Prostate gland (tissue), 2 donors: ENCODE measurements around the gene NXPE1. TPM values are rescaled to one million over a fixed set of nuclear protein-coding genes. Genes with fewer than 3 reads are reported as not detected.

Experiments
- DNase-seq: peaks from one replicate; pipeline ENCODE4 v3.0.0-alpha.2; 2019; ENCODE audit warnings: low spot score
- H3K27ac ChIP-seq, 2 donors: fragments of 200-600 bp; sonication (generic); 2 replicates each; pipeline ENCODE4 v1.5.1; 2017 to 2019
- H3K27me3 ChIP-seq: fragments of 200-600 bp; sonication (generic); replicated peaks from 2 replicates; pipeline ENCODE4 v1.5.1; 2019; ENCODE audit not compliant: insufficient read depth
- H3K36me3 ChIP-seq, 2 donors: fragments of 200-600 bp; sonication (generic); 1 replicate in 1 of 2; 2 replicates in 1 of 2; pipeline versions ENCODE4 v1.5.1 to v1.8.1; 2017 to 2019
- H3K4me1 ChIP-seq: fragments of 200-600 bp; sonication (generic); replicated peaks from 2 replicates; pipeline ENCODE4 v1.5.1; 2019
- H3K4me3 ChIP-seq, 2 donors: fragments of 200-600 bp; sonication (generic); 2 replicates each; pipeline ENCODE4 v1.5.1; 2017 to 2019
- H3K9me3 ChIP-seq: fragments of 200-600 bp; sonication (generic); 2 replicates; pipeline ENCODE4 v1.5.1; 2017
- POLR2A ChIP-seq: fragments of 450-650 bp; IDR thresholded peaks from one replicate; pipeline ENCODE4 v1.6.1; 2016; ENCODE audit warnings: antibody characterized with exemption, mild to moderate bottlenecking
- POLR2AphosphoS5 ChIP-seq: sonication (generic); formaldehyde crosslinking; IDR thresholded peaks from one replicate; pipeline ENCODE4 v1.6.1; 2017; ENCODE audit warnings: antibody characterized with exemption
- WGBS: methylation state at CpG from one replicate; pipeline ENCODE4 v1.1.5; 2018; 5-methylcytosine and 5-hydroxymethylcytosine counted together
- intact Hi-C: fragments of 100-400 bp; cut with DNase I; formaldehyde crosslinking; loops from one replicate; pipeline ENCODE4 v1.14.2; 2022
- total RNA-seq, 2 donors: library from RNA; depleted of rRNA; stranded (reverse); fragments of >200 nt; gene quantifications; one replicate each; pipeline ENCODE4 v1.1.0, GENCODE V29; 2016
- TF ChIP-seq, protein P1 (sequence below), 4 experiments: fragments of 200-600 bp in 2 of 4; fragments of 450-650 bp in 2 of 4; sonication (generic) in 2 of 4; IDR thresholded peaks; 1 replicate in 3 of 4; 2 replicates in 1 of 4; pipeline ENCODE4 v1.5.1; 2016 to 2019; ENCODE audit warnings: antibody characterized with exemption in 4 of 4, mild to moderate bottlenecking in 2 of 4, moderate library complexity in 2 of 4

NXPE1 gene
- total RNA-seq, 2 donors from 2014 or later, result 0.09 to 3.0 TPM

DNA sequence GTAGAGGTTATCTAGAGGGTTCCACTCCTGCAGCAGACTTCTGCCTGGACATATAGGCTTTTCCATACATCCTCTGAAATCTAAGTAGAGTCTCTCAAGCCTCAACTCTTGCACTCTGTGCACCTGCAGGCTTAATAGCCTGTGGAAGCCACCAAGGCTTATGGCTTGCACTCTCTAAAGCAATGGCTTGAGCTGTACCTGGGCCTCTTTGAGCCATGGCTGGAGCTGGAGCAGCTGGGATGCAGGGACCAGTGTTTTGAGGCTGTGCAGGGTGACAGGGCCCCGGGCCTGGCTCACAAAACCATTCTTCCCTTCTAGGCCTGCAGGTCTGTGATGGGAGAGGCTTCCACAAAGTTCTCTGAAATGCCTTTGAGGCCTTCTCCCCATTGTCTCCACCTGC lies 38.8 kb upstream of the NXPE1 start:
- Histone ChIP-seq H3K9me3 (no peaks in the 10 kb centered on the region), H3K4me1 (no peaks in the 10 kb centered on the region), H3K27me3 (no peaks in the 10 kb centered on the region), H3K36me3 (no peaks in the 10 kb centered on the region), H3K4me3 (no peak overlapping the region), H3K27ac (no peak overlapping the region)
- 83% methylated on average over 1 of the region's 1 CpG for WGBS
- TF ChIP-seq POLR2A, result no peak
- no peak for TF ChIP-seq POLR2AphosphoS5
- TF ChIP-seq, protein P1, sequence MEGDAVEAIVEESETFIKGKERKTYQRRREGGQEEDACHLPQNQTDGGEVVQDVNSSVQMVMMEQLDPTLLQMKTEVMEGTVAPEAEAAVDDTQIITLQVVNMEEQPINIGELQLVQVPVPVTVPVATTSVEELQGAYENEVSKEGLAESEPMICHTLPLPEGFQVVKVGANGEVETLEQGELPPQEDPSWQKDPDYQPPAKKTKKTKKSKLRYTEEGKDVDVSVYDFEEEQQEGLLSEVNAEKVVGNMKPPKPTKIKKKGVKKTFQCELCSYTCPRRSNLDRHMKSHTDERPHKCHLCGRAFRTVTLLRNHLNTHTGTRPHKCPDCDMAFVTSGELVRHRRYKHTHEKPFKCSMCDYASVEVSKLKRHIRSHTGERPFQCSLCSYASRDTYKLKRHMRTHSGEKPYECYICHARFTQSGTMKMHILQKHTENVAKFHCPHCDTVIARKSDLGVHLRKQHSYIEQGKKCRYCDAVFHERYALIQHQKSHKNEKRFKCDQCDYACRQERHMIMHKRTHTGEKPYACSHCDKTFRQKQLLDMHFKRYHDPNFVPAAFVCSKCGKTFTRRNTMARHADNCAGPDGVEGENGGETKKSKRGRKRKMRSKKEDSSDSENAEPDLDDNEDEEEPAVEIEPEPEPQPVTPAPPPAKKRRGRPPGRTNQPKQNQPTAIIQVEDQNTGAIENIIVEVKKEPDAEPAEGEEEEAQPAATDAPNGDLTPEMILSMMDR (IDR thresholded peaks at IDR 0.05), result no peak
- intact Hi-C loops, result no loop called here
- no peak for DNase-seq

DNA sequence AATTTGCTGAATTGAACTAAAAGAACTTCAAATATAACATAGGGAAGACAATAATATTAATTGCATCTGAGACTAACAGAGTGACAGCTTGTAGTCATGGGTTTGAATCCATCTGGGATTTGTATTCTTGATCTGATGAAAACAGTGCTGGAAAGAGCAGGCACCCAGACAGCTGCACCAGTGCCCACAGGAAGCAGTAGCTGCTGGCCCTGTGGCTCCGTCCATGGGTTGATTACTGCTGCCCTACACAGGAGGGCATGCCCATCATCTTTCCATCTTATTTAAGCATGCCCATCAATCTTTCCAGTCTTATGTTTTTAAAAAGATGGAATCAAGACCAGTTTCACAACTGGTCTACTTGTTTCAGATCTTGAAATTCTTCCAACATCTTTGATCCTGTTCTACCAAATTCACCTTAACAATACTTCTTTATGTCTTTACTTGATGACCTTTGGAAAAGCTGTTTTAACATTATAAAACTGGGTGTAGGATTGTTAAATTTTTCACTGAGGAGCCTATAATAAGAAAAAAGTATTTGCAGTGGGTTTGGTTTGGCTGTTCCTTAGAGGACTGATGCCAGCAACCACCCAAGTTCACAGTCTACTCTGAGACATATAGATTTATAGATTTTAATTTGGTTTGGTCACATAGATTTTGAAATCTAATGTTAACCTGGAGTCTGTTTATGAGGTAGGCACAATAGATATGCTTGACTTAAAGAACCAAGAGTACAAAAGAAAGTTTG lies 36.7 kb upstream of the NXPE1 start:
- Histone ChIP-seq H3K9me3 (no peaks in the 10 kb centered on the region), H3K36me3 (no peaks in the 10 kb centered on the region), H3K4me1 (no peaks in the 10 kb centered on the region), H3K27ac (no peak overlapping the region), H3K27me3 (no peaks in the 10 kb centered on the region), H3K4me3 (no peak overlapping the region)
- no peak for TF ChIP-seq POLR2AphosphoS5
- TF ChIP-seq POLR2A, result no peak
- TF ChIP-seq, protein P1 (IDR thresholded peaks at IDR 0.05), result no peak
- intact Hi-C loops, result no loop called here
- WGBS, result 36% methylated on average over 1 of the region's 1 CpG
- DNase-seq, result no peak

GRCh38 chr11:114595571-114595970 lies 35.9 kb upstream of the NXPE1 start, which contains the start of gene NXPE4:
Gene NXPE4, minus strand, starts transcription at chr11:114595786. Its CDS starts 1,027 bp downstream, at chr11:114594759.
- TF ChIP-seq POLR2AphosphoS5 (no peak), POLR2A (no peak)
- TF ChIP-seq, protein P1 (IDR thresholded peaks at IDR 0.05), result no peak
- H3K9me3 ChIP-seq, result no peaks in the 10 kb centered on the region
- H3K4me1 ChIP-seq, result no peaks in the 10 kb centered on the region
- H3K36me3 ChIP-seq, result no peaks in the 10 kb centered on the region
- intact Hi-C loops, result no loop called here
- 79% methylated on average over 2 of the region's 2 CpGs for whole genome bisulfite sequencing
- H3K27ac ChIP-seq, result no peak within 1 kb of the TSS
- H3K27me3 ChIP-seq, result no peaks in the 10 kb centered on the region
- no peak for DNase-seq
- H3K4me3 ChIP-seq, result no peak within 1 kb of the TSS

- TF ChIP-seq, protein P1 (IDR thresholded peaks at IDR 0.05), result no peak
- TF ChIP-seq POLR2A (no peak), POLR2AphosphoS5 (no peak)
- H3K9me3 ChIP-seq, result no peaks in the 10 kb centered on the region
- no peaks in the 10 kb centered on the region for H3K27me3 ChIP-seq
- 72% methylated on average over 3 of the region's 3 CpGs for WGBS
- no peaks in the 10 kb centered on the region for H3K36me3 ChIP-seq
- H3K27ac ChIP-seq, result no peak overlapping the region
- no peak for DNase-seq
- intact Hi-C loops, result no loop called here
- no peaks in the 10 kb centered on the region for H3K4me1 ChIP-seq
- no peak overlapping the region for H3K4me3 ChIP-seq
Observed at GRCh38 chr11:114594703-114595102, 35.0 kb upstream of the NXPE1 start.

GRCh38 chr11:114587398-114587953 lies 27.8 kb upstream of the NXPE1 start:
- H3K4me3 ChIP-seq, result no peak overlapping the region
- WGBS, result 93% methylated on average over 3 of the region's 3 CpGs
- no peak for DNase-seq
- no peaks in the 10 kb centered on the region for H3K9me3 ChIP-seq
- intact Hi-C loops, result no loop called here
- H3K4me1 ChIP-seq, result no peaks in the 10 kb centered on the region
- H3K36me3 ChIP-seq, result no peaks in the 10 kb centered on the region
- no peak overlapping the region for H3K27ac ChIP-seq
- TF ChIP-seq POLR2AphosphoS5 (no peak), POLR2A (no peak)
- TF ChIP-seq, protein P1 (IDR thresholded peaks at IDR 0.05), result no peak
- no peaks in the 10 kb centered on the region for H3K27me3 ChIP-seq
